ENCODE results near the gene SSTR1.

GRCh38 chr14:38226366-38226765 is 18.7 kb downstream of the SSTR1 start:
- TF ChIP-seq CTCF (IDR thresholded peaks at IDR 0.05), result no peak
- TF ChIP-seq POLR2A (IDR thresholded peaks at IDR 0.05), result no peak
